Measurements from ENCODE around the gene TEX44.

GRCh38 chr2:231565887-231566594 lies 26.6 kb upstream of the TEX44 start:
- TF ChIP-seq REST (IDR thresholded peaks at IDR 0.05; ENCODE audit: insufficient replicate concordance, low read depth) (no peak), CTCF (IDR thresholded peaks at IDR 0.05; ENCODE audit: insufficient read depth, low read length) (no peak)

All from HL-60 (cell line).